ENCODE data around the gene TUBA4B. TPM values are rescaled to one million over a fixed set of nuclear protein-coding genes. Genes with fewer than 3 reads are reported as not detected.

TUBA4B gene
- total RNA-seq, 4 donors from 2014 or later = not detected

GRCh38 chr2:219296631-219297391 is 43.8 kb downstream of the TUBA4B start:
- WGBS, 2 donors = 84 to 95% methylated on average over 17 to 24 of the region's 25 CpGs
- Histone ChIP-seq H3K4me3 (no peak overlapping the region), H3K27ac (no peak overlapping the region), H3K4me1 (peaks cover 0 to 25% (median 3%) of the 10 kb centered on the region in 4 donors), H3K36me3 (no peaks in the 10 kb centered on the region), H3K27me3 (peaks cover 0 to 10% of the 10 kb centered on the region in 2 donors), H3K9me3 (no peaks in the 10 kb centered on the region)
- DNase-seq (ENCODE audit: low spot score in 2 of 2) = no peak
- no peak for TF ChIP-seq EP300 (IDR thresholded peaks at IDR 0.05)

GRCh38 chr2:219297766-219298456 is 44.9 kb downstream of the TUBA4B start:
- Histone ChIP-seq H3K9me3 (no peaks in the 10 kb centered on the region), H3K4me3 (no peak overlapping the region), H3K4me1 (peaks cover 0 to 25% (median 3%) of the 10 kb centered on the region in 4 donors), H3K27me3 (peaks cover 0 to 17% of the 10 kb centered on the region in 2 donors), H3K36me3 (no peaks in the 10 kb centered on the region), H3K27ac (no peak overlapping the region)
- 79 to 83% methylated on average over 14 of the region's 14 CpGs for WGBS, 2 donors
- TF ChIP-seq POLR2A (IDR thresholded peaks at IDR 0.05) (no peak), CTCF (IDR thresholded peaks at IDR 0.05) (no peak), EP300 (IDR thresholded peaks at IDR 0.05) (no peak)
- DNase-seq (ENCODE audit: low spot score in 2 of 2) = no peak

- H3K4me3 ChIP-seq = no peak overlapping the region
- peak; percentile 94 to 100 (median 99) for TF ChIP-seq CTCF (IDR thresholded peaks at IDR 0.05)
- peak in 1 of 2 donors; percentile 42 for TF ChIP-seq EP300 (IDR thresholded peaks at IDR 0.05)
- no peak for TF ChIP-seq POLR2A (IDR thresholded peaks at IDR 0.05)
- H3K27ac ChIP-seq = no peak overlapping the region
- H3K36me3 ChIP-seq = no peaks in the 10 kb centered on the region
- 12 to 26% methylated on average over 10 to 13 of the region's 15 CpGs for WGBS, 2 donors
- DNase-seq (ENCODE audit: low spot score in 2 of 2) = peak; percentile 88 to 97
- peaks cover 0 to 24% of the 10 kb centered on the region in 2 donors for H3K27me3 ChIP-seq
- peaks cover 0 to 22% (median 2%) of the 10 kb centered on the region in 4 donors for H3K4me1 ChIP-seq
- H3K9me3 ChIP-seq = no peaks in the 10 kb centered on the region
Measured at GRCh38 chr2:219298759-219299371, 45.8 kb downstream of the TUBA4B start.

DNA sequence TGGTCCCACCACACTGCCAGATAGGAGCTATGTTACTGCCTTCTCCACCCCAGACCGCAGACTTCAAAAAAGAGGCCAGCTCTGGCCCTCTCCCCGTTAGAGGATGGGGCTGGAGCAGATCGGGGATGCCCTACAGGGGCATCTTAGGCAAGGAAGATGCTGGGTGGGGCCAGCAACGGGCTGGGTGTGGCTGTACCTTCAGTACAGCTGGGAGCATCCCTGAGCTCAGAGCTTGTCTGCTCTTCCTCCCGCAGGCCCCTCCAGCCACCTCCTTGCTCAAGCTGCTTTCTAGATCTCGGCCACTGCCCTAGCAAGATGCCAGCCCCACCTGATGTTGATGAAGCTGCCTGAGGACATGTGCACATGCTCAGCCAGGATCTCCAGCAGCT is 46.3 kb downstream of the TUBA4B start:
- 76 to 83% methylated on average over 4 to 6 of the region's 6 CpGs for WGBS, 2 donors
- no peak overlapping the region for H3K4me3 ChIP-seq
- no peaks in the 10 kb centered on the region for H3K9me3 ChIP-seq
- DNase-seq (ENCODE audit: low spot score in 2 of 2) = no peak
- H3K36me3 ChIP-seq = no peaks in the 10 kb centered on the region
- H3K27ac ChIP-seq = no peak overlapping the region
- peaks cover 0 to 16% (median 0%) of the 10 kb centered on the region in 4 donors for H3K4me1 ChIP-seq
- peaks cover 0 to 26% of the 10 kb centered on the region in 2 donors for H3K27me3 ChIP-seq
- TF ChIP-seq EP300 (IDR thresholded peaks at IDR 0.05) (no peak), CTCF (IDR thresholded peaks at IDR 0.05) (no peak), POLR2A (IDR thresholded peaks at IDR 0.05) (no peak)

- Histone ChIP-seq H3K4me3 (no peak overlapping the region), H3K4me1 (peaks cover 0 to 12% (median 0%) of the 10 kb centered on the region in 4 donors), H3K27ac (no peak overlapping the region), H3K27me3 (peaks cover 0 to 26% of the 10 kb centered on the region in 2 donors), H3K9me3 (no peaks in the 10 kb centered on the region), H3K36me3 (no peaks in the 10 kb centered on the region)
- 43 to 55% methylated on average over 4 to 5 of the region's 5 CpGs for WGBS, 2 donors
- DNase-seq (ENCODE audit: low spot score in 2 of 2) = no peak
- TF ChIP-seq EP300 (IDR thresholded peaks at IDR 0.05) = no peak
- no peak for TF ChIP-seq CTCF (IDR thresholded peaks at IDR 0.05)
- TF ChIP-seq POLR2A (IDR thresholded peaks at IDR 0.05) = no peak
Measured at GRCh38 chr2:219300022-219300421, 47.0 kb downstream of the TUBA4B start.

All from tibial nerve (tissue), 4 donors.